HS-5 (cell line): ENCODE data around the gene CKLF.
"Not testable (repeated sequence)": the region's sequence is repeated elsewhere in the genome, so short reads cannot be mapped to it uniquely, and the experiment has no call there.

Experiments used
- DNase-seq: peaks from one replicate; pipeline ENCODE4 v3.0.0-alpha.2; 2012; ENCODE audit warnings: low read depth

The CKLF gene

GRCh38 chr16:66569827-66570405 lies 17.5 kb downstream of the CKLF start:
- no peak for DNase-seq

GRCh38 chr16:66572356-66572755 lies 20.0 kb downstream of the CKLF start:
- DNase-seq = no peak

GRCh38 chr16:66574081-66574480 lies 21.7 kb downstream of the CKLF start:
- DNase-seq = no peak

GRCh38 chr16:66574531-66574930 lies 22.2 kb downstream of the CKLF start:
- DNase-seq = no peak

GRCh38 chr16:66575060-66575459 lies 22.7 kb downstream of the CKLF start:
- DNase-seq = no peak

- DNase-seq = no peak
Observed at GRCh38 chr16:66576296-66576695, 23.9 kb downstream of the CKLF start.

GRCh38 chr16:66578651-66579531 lies 26.5 kb downstream of the CKLF start, which contains the start of gene CMTM2:
Gene CMTM2, plus strand, starts transcription at chr16:66579463. Its CDS starts 145 bp downstream, at chr16:66579608.
- DNase-seq = no peak

- no peak for DNase-seq
Observed at GRCh38 chr16:66580605-66581209, 28.3 kb downstream of the CKLF start.

GRCh38 chr16:66581246-66581952 lies 29.0 kb downstream of the CKLF start:
- DNase-seq = no peak

GRCh38 chr16:66585481-66586239 lies 33.3 kb downstream of the CKLF start:
- no peak for DNase-seq

- DNase-seq = no peak
Observed at GRCh38 chr16:66587881-66588600, 35.7 kb downstream of the CKLF start.

GRCh38 chr16:66588981-66589713 lies 36.8 kb downstream of the CKLF start:
- no peak for DNase-seq

- no peak for DNase-seq
Observed at GRCh38 chr16:66590322-66590721, 37.9 kb downstream of the CKLF start.

GRCh38 chr16:66591018-66591417 lies 38.6 kb downstream of the CKLF start:
- no peak for DNase-seq

GRCh38 chr16:66592241-66592640 lies 39.9 kb downstream of the CKLF start:
- no peak for DNase-seq

GRCh38 chr16:66592814-66593213 lies 40.4 kb downstream of the CKLF start:
- no peak for DNase-seq

GRCh38 chr16:66594739-66595138 lies 42.4 kb downstream of the CKLF start:
- DNase-seq = no peak

- not testable (repeated sequence) for DNase-seq
Observed at GRCh38 chr16:66596559-66596958, 44.2 kb downstream of the CKLF start.

- no peak for DNase-seq
Observed at GRCh38 chr16:66596986-66597848, 44.8 kb downstream of the CKLF start.
